Mesodermal cell (in vitro differentiated cells): ENCODE results near the gene CXCR4.
"Not testable (repeated sequence)": the region's sequence is repeated elsewhere in the genome, so short reads cannot be mapped to it uniquely, and the experiment has no call there.

ENCODE experiments used
- H3K27ac ChIP-seq: 2 replicates; pipeline ENCODE4 v1.7.0; 2013; ENCODE audit warnings: mild to moderate bottlenecking, low read depth, low read length, moderate library complexity; ENCODE audit not compliant: severe bottlenecking
- H3K36me3 ChIP-seq: 2 replicates; pipeline ENCODE4 v1.7.1; 2013; ENCODE audit warnings: mild to moderate bottlenecking, low read length, moderate library complexity; ENCODE audit not compliant: control insufficient read depth, insufficient read depth
- H3K4me1 ChIP-seq: one replicate; pipeline ENCODE4 v1.7.1; 2013; ENCODE audit warnings: mild to moderate bottlenecking, low read length; ENCODE audit not compliant: insufficient read depth, control insufficient read depth, poor library complexity, severe bottlenecking
- H3K4me3 ChIP-seq: 2 replicates; pipeline ENCODE4 v1.7.0; 2013; ENCODE audit warnings: low read length, control low read depth, mild to moderate bottlenecking; ENCODE audit not compliant: insufficient read depth, poor library complexity, severe bottlenecking; ENCODE audit errors: extremely low read depth
- H3K9me3 ChIP-seq: 2 replicates; pipeline ENCODE4 v1.7.1; 2013; ENCODE audit warnings: mild to moderate bottlenecking, low read length, moderate library complexity; ENCODE audit not compliant: control insufficient read depth
- WGBS, 2 experiments: methylation state at CpG; one replicate each; pipeline ENCODE4 v1.1.5; 2013; ENCODE audit warnings: missing lambda C conversion rate in 2 of 2; ENCODE audit not compliant: insufficient coverage in 2 of 2; 5-methylcytosine and 5-hydroxymethylcytosine counted together

Gene CXCR4

GRCh38 chr2:136098441-136098840 lies 19.5 kb downstream of the CXCR4 start:
- WGBS, 2 experiments: 89 to 93% methylated on average over 3 of the region's 4 CpGs
- Histone ChIP-seq H3K36me3 (no peaks in the 10 kb centered on the region), H3K4me3 (no peak overlapping the region), H3K27ac (no peak overlapping the region), H3K4me1 (no peaks in the 10 kb centered on the region), H3K9me3 (no peaks in the 10 kb centered on the region)

DNA sequence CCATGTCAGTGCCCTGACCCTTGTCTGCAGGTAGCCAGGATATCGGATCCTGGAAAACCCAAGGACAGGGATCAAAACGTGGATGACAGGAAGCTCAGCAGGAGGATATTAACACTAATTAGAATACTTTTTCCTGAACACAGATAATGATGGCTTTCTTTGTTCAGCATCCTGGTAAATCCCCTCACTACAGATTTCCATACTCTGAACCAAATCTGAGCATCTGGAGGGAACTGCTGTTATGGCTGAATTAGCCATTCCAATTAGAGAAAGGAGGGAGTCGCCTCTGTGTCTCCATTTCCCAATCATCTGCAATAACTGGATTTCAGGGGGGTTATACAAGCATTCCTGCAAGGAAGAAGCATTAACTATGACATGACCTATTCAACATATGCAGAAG lies 24.4 kb downstream of the CXCR4 start:
- H3K36me3 ChIP-seq: no peaks in the 10 kb centered on the region
- H3K4me3 ChIP-seq: no peak overlapping the region
- WGBS, 2 experiments: 73% methylated on average over 2 of the region's 3 CpGs; no CpG with 5 or more reads in 1 of the 2 experiments
- H3K27ac ChIP-seq: no peak overlapping the region
- H3K4me1 ChIP-seq: no peaks in the 10 kb centered on the region
- no peaks in the 10 kb centered on the region for H3K9me3 ChIP-seq

- 78 to 100% methylated on average over 1 of the region's 1 CpG for WGBS, 2 experiments
- no peak overlapping the region for H3K4me3 ChIP-seq
- H3K36me3 ChIP-seq: no peaks in the 10 kb centered on the region
Measured at GRCh38 chr2:136091899-136092298, 26.1 kb downstream of the CXCR4 start.

DNA sequence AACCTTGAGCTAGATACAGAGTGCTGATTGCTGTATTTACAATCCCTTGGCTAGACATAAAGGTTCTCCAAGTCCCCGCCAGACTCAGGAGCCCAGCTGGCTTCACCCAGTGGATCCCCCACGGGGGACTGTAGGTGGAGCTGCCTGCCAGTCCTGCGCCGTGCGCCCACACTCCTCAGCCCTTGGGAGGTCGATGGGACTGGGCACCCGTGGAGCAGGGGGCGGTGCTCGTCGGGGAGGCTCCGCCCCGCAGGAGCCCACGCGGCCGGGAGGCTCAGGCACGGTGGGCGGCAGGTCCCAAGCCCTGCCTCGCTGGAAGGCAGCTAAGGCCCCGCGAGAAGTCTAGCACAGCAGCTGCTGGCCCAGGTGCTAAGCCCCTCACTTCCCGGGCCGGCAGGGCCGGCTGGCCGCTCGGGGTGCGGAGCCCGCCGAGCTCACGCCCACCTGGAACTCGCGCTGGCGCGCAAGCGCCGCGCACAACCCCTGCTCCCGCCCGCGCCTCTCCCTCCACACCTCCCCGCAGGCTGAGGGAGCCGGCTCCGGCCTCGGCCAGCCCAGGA lies 30.0 kb downstream of the CXCR4 start:
- WGBS, 2 experiments: 95% methylated on average over 29 to 34 of the region's 43 CpGs
- not testable (repeated sequence) for H3K4me1 ChIP-seq, H3K9me3 ChIP-seq, H3K4me3 ChIP-seq, H3K36me3 ChIP-seq, H3K27ac ChIP-seq

More at GRCh38 chr2:136091899-136092298, 26.1 kb downstream of the CXCR4 start:
- H3K9me3 ChIP-seq: no peaks in the 10 kb centered on the region
- H3K4me1 ChIP-seq: no peaks in the 10 kb centered on the region
- no peak overlapping the region for H3K27ac ChIP-seq

DNA sequence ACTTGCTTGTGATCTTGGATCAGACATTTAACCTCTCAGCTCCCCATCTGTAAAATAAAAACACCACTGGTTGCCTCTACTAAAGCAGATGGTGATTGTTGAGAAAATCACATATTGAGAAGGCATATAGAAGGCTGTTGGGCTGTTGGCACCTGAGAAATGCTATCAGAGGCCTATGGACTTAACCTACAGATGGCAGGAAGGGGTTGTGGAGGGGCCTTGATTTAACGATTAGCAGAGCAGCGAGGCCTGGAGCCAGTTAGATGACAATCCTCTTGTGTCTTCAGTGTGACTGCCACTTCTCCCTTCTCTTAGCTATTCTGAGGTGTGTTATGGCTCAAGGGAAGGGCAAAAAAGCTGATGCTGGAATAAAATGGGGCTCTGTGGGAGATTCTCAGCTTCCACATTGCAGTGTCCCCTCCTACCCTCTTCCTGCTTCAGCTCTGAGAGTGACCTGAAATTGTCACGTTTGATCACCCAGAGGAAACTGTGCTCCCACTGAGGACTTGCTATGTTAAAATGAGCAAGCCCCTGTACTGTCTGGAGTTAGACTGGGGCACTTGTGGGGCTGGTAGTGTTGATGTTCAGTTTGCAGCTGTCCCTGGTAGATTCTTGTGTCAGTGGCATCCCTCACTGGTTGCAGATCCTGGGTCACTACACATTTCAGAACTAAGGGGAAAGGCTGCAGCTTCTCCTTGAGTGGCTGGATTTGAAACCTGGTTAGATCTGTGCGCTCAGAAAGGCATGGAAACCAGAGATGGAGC lies 31.5 kb downstream of the CXCR4 start:
- Histone ChIP-seq H3K27ac (no peak overlapping the region), H3K4me1 (peaks cover 3% of the 10 kb centered on the region), H3K4me3 (no peak overlapping the region), H3K9me3 (no peaks in the 10 kb centered on the region), H3K36me3 (no peaks in the 10 kb centered on the region)
- WGBS, 2 experiments: 94 to 96% methylated on average over 3 of the region's 4 CpGs

- Histone ChIP-seq H3K36me3 (no peaks in the 10 kb centered on the region), H3K4me1 (peaks cover 3% of the 10 kb centered on the region), H3K9me3 (no peaks in the 10 kb centered on the region), H3K4me3 (no peak overlapping the region), H3K27ac (no peak overlapping the region)
- 78 to 83% methylated on average over 3 of the region's 4 CpGs for WGBS, 2 experiments
Measured at GRCh38 chr2:136085453-136086209, 32.3 kb downstream of the CXCR4 start.

- H3K4me1 ChIP-seq: peaks cover 3% of the 10 kb centered on the region
- 83 to 100% methylated on average over 2 of the region's 3 CpGs for WGBS, 2 experiments
Measured at GRCh38 chr2:136081582-136082210, 36.3 kb downstream of the CXCR4 start.

DNA sequence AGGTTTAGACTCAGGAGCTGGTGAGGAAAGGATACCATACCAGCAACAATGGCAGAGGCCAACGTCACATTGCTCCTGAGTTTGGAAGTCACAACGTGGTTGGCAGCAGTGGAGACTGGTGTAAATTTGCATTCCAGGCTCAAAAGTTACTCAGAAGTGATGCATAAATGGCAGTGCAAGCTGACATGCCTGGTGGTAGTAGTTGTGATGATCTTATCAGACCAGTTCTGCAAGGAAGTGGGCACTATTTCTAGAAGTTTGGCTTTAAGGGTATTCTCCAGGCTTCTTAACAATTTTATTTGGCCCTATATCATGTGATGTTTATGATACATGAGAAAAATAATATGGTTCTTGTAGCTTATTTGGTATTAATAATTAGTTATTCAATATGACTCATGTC lies 37.8 kb downstream of the CXCR4 start:
- 85 to 86% methylated on average over 2 of the region's 2 CpGs for WGBS, 2 experiments
- H3K4me1 ChIP-seq: peaks cover 3% of the 10 kb centered on the region

More at GRCh38 chr2:136081582-136082210, 36.3 kb downstream of the CXCR4 start:
- Histone ChIP-seq H3K9me3 (no peaks in the 10 kb centered on the region), H3K27ac (peak overlapping the region; percentile 24), H3K36me3 (no peaks in the 10 kb centered on the region), H3K4me3 (no peak overlapping the region)

GRCh38 chr2:136077107-136077506 lies 40.8 kb downstream of the CXCR4 start:
- Histone ChIP-seq H3K27ac (no peak overlapping the region), H3K4me3 (no peak overlapping the region), H3K36me3 (no peaks in the 10 kb centered on the region), H3K9me3 (peaks cover 15% of the 10 kb centered on the region), H3K4me1 (peaks cover 3% of the 10 kb centered on the region)
- WGBS, 2 experiments: 94 to 100% methylated on average over 4 of the region's 5 CpGs

More for the DNA sequence above, 37.8 kb downstream of the CXCR4 start:
- H3K4me3 ChIP-seq: no peak overlapping the region
- peaks cover 3% of the 10 kb centered on the region for H3K9me3 ChIP-seq
- no peak overlapping the region for H3K27ac ChIP-seq
- H3K36me3 ChIP-seq: no peaks in the 10 kb centered on the region

DNA sequence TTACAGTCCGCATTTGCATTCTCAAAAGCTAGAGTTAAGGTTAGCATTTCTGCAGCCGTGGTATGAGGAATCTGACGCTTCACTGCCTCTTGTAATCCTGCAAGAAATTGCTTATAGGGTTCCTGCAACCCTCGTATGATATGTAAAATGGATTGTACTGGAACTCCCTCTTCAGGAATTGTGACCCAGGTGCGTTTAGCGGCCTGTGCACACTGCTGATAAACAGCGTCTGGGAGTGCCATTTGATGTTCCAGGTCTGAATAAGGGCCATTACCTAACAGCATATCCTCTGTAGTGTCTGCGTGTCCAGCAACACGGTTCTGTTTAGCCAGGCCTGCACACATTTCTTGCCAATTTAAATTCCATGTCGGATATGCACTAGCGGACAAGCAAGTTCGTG lies 42.5 kb downstream of the CXCR4 start:
- WGBS, 2 experiments: 94 to 99% methylated on average over 11 to 12 of the region's 12 CpGs
- no peaks in the 10 kb centered on the region for H3K36me3 ChIP-seq

More for the DNA sequence above, 42.5 kb downstream of the CXCR4 start:
- no peak overlapping the region for H3K4me3 ChIP-seq
- H3K4me1 ChIP-seq: no peaks in the 10 kb centered on the region
- H3K9me3 ChIP-seq: peaks cover 22% of the 10 kb centered on the region
- no peak overlapping the region for H3K27ac ChIP-seq
